GM12801 (cell line): ENCODE measurements around the gene ACTMAP.

Source experiments
- TF ChIP-seq, protein P1 (sequence below): IDR thresholded peaks from one replicate; pipeline ENCODE4 v1.5.1; 2011; ENCODE audit warnings: control low read depth; ENCODE audit not compliant: insufficient read length; ENCODE audit errors: extremely low read depth

ACTMAP gene

DNA sequence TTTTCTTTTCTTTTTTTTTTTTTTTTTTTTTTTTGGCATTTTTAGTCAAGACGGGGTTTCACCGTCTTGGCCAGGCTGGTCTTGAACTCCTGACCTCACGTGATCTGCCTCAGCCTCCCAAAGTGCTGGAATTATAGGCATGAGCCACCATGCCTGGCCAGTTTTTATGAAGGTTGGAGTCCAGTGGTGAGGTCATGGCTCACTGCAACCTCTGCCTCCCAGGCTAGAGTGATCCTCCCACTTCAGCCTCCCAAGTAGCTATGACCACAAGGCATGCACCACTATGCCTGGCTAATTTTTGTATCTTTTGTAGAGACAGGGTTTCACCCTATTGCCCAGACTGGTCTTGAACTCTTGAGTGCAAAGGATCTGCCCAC lies 5.0 kb upstream of the ACTMAP start:
- TF ChIP-seq, protein P1, sequence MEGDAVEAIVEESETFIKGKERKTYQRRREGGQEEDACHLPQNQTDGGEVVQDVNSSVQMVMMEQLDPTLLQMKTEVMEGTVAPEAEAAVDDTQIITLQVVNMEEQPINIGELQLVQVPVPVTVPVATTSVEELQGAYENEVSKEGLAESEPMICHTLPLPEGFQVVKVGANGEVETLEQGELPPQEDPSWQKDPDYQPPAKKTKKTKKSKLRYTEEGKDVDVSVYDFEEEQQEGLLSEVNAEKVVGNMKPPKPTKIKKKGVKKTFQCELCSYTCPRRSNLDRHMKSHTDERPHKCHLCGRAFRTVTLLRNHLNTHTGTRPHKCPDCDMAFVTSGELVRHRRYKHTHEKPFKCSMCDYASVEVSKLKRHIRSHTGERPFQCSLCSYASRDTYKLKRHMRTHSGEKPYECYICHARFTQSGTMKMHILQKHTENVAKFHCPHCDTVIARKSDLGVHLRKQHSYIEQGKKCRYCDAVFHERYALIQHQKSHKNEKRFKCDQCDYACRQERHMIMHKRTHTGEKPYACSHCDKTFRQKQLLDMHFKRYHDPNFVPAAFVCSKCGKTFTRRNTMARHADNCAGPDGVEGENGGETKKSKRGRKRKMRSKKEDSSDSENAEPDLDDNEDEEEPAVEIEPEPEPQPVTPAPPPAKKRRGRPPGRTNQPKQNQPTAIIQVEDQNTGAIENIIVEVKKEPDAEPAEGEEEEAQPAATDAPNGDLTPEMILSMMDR = no peak

DNA sequence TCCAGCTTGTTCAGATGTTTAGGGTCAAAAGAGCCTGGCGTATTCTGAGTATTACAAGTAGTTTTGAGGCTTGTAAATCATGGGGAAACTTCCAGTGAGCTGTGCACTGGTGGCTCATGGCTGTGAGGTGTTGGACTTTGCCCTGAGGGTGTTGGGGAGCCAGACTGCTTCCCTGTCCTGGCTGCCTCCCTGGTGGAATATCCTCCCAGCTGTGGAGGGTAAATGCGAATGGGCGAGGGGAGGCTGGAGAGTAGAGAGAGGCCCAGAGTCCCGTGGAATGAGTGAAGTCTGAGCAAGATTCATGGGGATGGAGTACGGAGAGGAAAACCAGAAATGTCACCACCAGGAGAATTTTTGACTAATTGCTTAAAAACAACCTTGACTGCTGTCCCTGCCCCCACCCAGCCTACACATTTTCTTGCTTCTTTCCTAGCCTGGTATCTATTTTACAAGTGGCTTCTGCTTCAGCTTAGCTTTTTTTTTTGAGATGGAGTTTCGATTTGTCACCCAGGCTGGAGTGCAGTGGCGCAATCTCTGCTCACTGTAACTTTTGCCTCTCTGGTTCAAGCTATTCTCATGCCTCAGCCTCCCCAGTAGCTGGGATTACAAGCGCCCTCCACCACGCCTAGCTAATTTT lies 4.5 kb upstream of the ACTMAP start:
- TF ChIP-seq, protein P1 = no peak

DNA sequence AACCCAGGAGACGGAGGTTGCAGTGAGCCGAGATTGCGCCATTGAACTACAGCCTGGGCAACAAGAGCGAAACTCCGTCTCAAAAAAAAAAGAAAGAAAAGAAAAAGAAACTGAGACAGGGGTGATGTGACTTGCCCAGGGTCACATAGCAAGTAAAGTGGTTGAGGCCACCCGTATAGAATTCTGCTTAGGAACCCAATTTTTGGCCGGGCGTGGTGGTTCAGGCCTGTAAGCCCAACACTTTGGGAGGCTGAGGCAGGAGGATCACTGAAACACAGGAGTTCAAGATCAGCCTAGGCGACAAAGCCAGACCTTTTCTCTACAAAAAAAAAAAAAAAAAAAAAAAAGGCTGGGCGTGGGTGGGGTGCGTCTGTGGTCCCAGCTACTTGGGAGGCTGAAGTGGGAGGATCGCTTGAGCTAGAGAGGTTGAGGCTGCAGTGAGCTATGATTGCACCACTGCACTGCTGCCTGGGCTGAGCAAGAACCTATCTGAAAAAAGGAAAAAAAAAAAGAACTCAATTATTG lies 2.0 kb upstream of the ACTMAP start:
- TF ChIP-seq, protein P1 = no peak

DNA sequence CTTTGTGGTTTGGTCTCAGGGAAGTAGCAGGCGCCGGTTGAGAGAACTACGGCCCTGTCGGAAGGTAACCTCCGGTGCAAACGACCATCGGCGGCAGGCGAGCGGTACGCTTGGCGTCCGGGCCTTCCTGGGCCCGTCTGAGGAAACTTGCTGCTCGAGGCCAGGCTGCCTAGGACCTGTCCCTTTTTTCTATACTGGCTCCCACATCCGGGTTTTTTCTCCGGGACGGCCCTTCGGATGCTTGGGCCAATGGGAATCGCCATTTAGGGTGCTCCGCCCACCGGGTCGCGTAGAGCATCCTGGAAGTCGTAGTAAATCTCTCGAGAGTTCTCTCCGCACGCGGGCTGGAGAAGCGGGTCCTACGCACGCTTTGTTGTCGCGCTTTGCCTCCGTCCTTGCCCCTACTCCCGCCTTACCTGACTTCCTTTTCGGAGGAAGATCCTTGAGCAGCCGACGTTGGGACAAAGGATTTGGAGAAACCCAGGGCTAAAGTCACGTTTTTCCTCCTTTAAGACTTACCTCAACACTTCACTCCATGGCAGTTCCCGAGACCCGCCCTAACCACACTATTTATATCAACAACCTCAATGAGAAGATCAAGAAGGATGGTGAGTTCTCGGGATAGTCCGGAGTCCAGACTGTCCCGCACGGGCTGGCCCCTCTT lies 729 bp upstream of the ACTMAP start, which contains the start of gene SNRPA:
Gene SNRPA, plus strand, starts transcription at position 330 of the 664 bp plus-strand sequence. Its CDS starts 206 bp downstream, at position 536.
- TF ChIP-seq, protein P1 = no peak

DNA sequence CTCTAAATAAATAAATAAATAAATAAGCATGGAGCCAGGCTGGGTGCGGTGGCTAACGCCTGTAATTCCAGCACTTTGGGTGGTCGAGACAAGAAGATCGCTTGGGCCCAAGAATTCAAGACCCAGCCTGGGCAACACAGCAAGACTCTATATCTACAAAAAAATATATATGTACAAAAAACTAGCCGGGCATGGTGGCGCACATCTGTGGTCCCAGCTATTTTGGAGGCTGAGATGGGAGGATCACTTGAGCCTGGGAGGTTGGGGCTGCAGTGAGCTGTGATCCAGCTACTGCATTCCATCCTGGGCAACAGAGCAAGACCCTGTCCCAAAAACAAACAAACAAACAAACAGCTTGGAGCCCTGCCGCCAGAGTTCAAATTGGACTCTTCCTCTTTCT lies 2.7 kb downstream of the ACTMAP start:
- TF ChIP-seq, protein P1 = no peak

DNA sequence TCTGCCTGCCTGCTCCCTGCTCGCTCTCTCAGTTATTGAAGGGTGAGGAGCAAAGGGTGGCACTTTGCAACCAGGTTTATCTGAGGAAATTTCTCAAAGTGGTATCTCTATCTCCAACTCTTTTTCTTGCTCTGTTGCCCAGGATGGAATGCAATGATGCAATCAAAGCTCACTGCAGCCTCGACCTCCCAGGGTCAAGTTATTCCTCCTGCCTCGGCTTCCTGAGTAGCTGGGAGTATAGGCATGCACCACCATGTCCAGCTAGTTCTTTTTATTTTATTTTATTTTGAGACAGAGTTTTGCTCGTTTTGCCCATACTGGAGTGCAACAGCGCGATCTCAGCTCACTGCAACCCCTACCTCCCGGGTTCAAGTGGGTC lies 4.9 kb downstream of the ACTMAP start:
- TF ChIP-seq, protein P1 = no peak

DNA sequence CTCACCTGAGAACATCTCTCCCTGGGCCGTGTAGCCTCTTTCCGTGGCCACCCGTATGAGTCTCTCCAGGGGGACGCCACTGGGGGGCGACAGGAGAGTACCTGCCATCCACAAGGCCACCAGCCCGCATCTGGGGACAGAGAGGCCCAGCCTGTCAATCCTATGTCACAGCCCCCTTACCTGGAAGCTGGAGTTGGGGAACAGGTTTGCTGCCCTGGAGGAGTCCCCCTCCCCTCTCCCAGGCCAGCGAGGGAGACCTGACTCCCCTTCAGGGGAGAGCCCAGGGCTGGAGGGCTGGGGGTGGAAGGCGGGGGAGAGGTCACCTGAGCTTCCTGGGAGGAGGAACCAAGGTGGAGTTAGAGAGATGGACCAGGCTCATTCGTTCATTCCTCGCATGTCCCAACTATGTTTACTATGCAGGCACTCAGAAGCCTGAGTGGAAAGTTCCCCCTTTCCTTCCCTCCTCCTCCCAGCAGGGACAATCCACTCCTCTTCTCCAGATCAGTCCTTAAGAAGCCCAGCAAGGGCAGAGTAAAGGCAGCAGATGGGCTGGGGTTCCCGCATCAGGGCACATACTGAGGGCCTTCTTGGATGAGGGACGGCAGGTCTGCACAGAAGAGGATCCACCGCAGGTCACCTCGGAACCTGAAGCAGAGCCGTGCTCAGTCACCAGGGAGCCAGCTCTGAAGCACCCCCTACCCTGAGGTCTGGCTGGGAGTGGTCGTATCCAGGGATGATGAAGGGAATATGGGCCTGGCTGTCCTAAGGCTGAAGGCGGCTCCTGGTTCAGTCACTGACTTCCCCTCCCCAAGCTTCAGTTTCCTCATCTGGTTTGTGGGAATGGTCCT lies 5.5 kb downstream of the ACTMAP start:
- TF ChIP-seq, protein P1 = no peak
